Retinal pigment epithelial cell (primary cell): ENCODE results near the gene SLBP.

Source experiments
- DNase-seq: peaks from one replicate; pipeline ENCODE4 v3.0.0-alpha.2; 2010; ENCODE audit warnings: low read depth
- H3K4me3 ChIP-seq: 2 replicates; pipeline ENCODE4 v1.5.1; 2011; ENCODE audit warnings: mild to moderate bottlenecking, low read length, control low read depth, moderate library complexity
- TF ChIP-seq, protein P1 (sequence below): conservative IDR thresholded peaks from 2 replicates; pipeline ENCODE4 v1.5.1; 2011; ENCODE audit warnings: low read depth, low read length, control low read depth, inconsistent platforms

Gene SLBP

DNA sequence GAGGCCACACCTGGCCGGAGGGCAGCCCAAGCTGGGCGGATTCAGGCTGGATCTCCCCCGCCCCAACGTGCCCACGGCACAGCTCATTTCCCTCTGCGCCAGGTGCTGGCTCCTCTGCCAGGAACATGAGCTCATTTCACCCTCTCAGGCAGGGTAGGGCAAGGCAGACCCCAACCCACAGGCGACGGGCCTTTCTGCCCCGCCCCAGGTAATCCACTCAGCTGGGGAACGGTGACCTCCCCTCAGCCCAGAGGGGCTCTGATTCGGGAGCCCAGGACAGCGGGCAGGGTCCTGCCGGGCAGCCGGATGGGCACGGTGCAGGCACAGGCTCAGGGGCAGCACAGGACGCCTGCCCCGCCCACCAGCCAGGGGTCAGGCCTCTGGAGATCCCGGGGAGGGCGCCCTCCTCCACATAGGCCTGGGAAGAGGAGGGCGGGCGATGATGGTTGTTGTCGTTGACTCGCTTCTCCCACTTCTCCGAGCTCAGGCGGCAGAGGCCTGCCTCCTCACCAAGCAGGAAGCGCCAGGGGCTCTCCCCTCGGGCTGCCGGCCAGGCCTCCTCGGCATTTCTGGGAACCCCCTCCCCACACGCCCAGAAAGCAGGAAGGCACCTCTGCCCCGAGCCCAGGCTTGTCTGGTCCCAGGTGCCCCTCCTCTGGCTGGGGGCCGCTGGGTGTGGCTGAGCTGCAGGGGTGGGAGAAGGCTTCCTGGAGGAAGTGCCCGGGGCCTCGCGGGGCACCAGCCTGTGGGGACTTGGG lies 40.3 kb upstream of the SLBP start:
- DNase-seq, result no peak
- TF ChIP-seq, protein P1, sequence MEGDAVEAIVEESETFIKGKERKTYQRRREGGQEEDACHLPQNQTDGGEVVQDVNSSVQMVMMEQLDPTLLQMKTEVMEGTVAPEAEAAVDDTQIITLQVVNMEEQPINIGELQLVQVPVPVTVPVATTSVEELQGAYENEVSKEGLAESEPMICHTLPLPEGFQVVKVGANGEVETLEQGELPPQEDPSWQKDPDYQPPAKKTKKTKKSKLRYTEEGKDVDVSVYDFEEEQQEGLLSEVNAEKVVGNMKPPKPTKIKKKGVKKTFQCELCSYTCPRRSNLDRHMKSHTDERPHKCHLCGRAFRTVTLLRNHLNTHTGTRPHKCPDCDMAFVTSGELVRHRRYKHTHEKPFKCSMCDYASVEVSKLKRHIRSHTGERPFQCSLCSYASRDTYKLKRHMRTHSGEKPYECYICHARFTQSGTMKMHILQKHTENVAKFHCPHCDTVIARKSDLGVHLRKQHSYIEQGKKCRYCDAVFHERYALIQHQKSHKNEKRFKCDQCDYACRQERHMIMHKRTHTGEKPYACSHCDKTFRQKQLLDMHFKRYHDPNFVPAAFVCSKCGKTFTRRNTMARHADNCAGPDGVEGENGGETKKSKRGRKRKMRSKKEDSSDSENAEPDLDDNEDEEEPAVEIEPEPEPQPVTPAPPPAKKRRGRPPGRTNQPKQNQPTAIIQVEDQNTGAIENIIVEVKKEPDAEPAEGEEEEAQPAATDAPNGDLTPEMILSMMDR, result no peak
- no peak overlapping the region for H3K4me3 ChIP-seq

DNA sequence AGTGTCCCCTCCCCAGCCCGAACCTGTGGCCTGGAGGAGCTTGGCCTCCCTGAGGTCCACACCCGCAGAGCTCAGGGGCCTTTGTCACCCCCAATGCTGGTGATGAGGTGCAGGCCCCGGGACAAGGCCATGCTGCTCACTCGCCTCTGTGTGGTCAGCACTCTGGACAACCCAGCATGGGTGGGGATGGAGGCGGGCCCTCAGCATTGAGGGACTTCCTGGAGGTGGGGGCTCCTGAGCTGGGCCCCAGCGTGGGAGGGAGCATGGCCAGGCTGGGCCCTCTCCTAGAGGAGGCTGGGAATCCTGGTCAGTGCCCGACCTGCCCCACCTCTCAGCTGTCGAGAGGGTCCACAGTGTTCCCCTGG lies 39.8 kb upstream of the SLBP start:
- no peak for DNase-seq
- no peak overlapping the region for H3K4me3 ChIP-seq
- TF ChIP-seq, protein P1, result no peak

GRCh38 chr4:1751155-1751918 lies 39.2 kb upstream of the SLBP start:
- no peak overlapping the region for H3K4me3 ChIP-seq
- TF ChIP-seq, protein P1, result no peak
- DNase-seq, result no peak

- H3K4me3 ChIP-seq, result no peak overlapping the region
- DNase-seq, result no peak
- TF ChIP-seq, protein P1, result no peak
These were observed 38.4 kb upstream of the SLBP start for GRCh38 chr4:1750381-1751154.

GRCh38 chr4:1749826-1750225 lies 37.7 kb upstream of the SLBP start:
- no peak for DNase-seq
- TF ChIP-seq, protein P1, result no peak
- no peak overlapping the region for H3K4me3 ChIP-seq

DNA sequence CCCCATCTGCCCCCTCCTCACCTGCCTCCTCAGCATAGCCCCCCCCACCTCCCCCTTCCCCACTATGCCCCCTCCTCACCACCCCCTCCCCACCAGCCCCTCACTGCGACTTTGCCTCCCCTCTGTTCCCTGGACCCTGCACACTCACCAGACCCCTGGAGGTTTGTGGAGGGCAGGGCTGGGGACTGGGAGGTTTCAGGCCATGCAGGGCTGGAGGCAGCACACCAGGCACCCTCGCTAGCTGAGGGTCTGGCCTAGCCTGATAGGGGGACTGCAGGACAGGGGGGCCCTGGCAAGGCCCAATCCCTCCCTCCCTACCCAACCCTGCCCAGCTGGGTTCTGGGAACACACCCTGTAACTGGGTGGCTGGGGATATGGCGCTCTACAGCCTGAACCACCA lies 37.3 kb upstream of the SLBP start:
- no peak overlapping the region for H3K4me3 ChIP-seq
- TF ChIP-seq, protein P1, result no peak

More for the DNA sequence above, 37.3 kb upstream of the SLBP start:
- no peak for DNase-seq
